ENCODE data around the gene CLDN7. TPM values are rescaled to one million over a fixed set of nuclear protein-coding genes. Genes with fewer than 3 reads are reported as not detected.

CLDN7 gene
- total RNA-seq, 3 donors from 2014 or later (not counting 1 experiment from before 2014, with no cell fraction given), result 0.99 to 1.8 (median 1.7) TPM

GRCh38 chr17:7226721-7227710, 35.3 kb downstream of the CLDN7 start:
- peaks cover 2 to 14% of the 10 kb centered on the region in 2 donors for H3K4me1 Mint-ChIP-seq
- ATAC-seq, result no peak
- H3K27ac Mint-ChIP-seq, result no peak overlapping the region
- TF ChIP-seq, protein P1, sequence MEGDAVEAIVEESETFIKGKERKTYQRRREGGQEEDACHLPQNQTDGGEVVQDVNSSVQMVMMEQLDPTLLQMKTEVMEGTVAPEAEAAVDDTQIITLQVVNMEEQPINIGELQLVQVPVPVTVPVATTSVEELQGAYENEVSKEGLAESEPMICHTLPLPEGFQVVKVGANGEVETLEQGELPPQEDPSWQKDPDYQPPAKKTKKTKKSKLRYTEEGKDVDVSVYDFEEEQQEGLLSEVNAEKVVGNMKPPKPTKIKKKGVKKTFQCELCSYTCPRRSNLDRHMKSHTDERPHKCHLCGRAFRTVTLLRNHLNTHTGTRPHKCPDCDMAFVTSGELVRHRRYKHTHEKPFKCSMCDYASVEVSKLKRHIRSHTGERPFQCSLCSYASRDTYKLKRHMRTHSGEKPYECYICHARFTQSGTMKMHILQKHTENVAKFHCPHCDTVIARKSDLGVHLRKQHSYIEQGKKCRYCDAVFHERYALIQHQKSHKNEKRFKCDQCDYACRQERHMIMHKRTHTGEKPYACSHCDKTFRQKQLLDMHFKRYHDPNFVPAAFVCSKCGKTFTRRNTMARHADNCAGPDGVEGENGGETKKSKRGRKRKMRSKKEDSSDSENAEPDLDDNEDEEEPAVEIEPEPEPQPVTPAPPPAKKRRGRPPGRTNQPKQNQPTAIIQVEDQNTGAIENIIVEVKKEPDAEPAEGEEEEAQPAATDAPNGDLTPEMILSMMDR (IDR thresholded peaks at IDR 0.05), result no peak
- no peaks in the 10 kb centered on the region for H3K36me3 Mint-ChIP-seq
- no peaks in the 10 kb centered on the region for H3K27me3 ChIP-seq (ENCODE audit: control insufficient read depth, insufficient read depth, low read length)
- no peaks in the 10 kb centered on the region for H3K9me3 Mint-ChIP-seq
- H3K36me3 ChIP-seq (ENCODE audit: control insufficient read depth, insufficient read depth, low read length), result peaks cover 74% of the 10 kb centered on the region
- H3K4me3 ChIP-seq (ENCODE audit: low read length), result no peak overlapping the region
- intact Hi-C loops (cut with micrococcal nuclease), result no loop called here
- H3K9me3 ChIP-seq (ENCODE audit: control insufficient read depth, insufficient read depth, low read length), result no peaks in the 10 kb centered on the region
- peaks cover 4% of the 10 kb centered on the region for H3K4me1 ChIP-seq (ENCODE audit: control insufficient read depth, insufficient read depth, low read length)
- no peak overlapping the region for H3K4me3 Mint-ChIP-seq
- H3K27me3 Mint-ChIP-seq (ENCODE audit: low read depth in 2 of 2), result no peaks in the 10 kb centered on the region
- 97% methylated on average over 31 of the region's 31 CpGs for WGBS (ENCODE audit: insufficient coverage)
- DNase-seq, result no peak
- no peak overlapping the region for H3K27ac ChIP-seq (ENCODE audit: low read length)

- Mint-ChIP-seq H3K27ac (no peak overlapping the region), H3K27me3 (ENCODE audit: low read depth in 2 of 2) (no peaks in the 10 kb centered on the region), H3K9me3 (no peaks in the 10 kb centered on the region), H3K4me3 (no peak overlapping the region), H3K4me1 (peaks cover 4 to 15% of the 10 kb centered on the region in 2 donors), H3K36me3 (no peaks in the 10 kb centered on the region)
- Histone ChIP-seq H3K27me3 (ENCODE audit: control insufficient read depth, insufficient read depth, low read length) (no peaks in the 10 kb centered on the region), H3K4me1 (ENCODE audit: control insufficient read depth, insufficient read depth, low read length) (peaks cover 5% of the 10 kb centered on the region), H3K36me3 (ENCODE audit: control insufficient read depth, insufficient read depth, low read length) (peaks cover 75% of the 10 kb centered on the region), H3K9me3 (ENCODE audit: control insufficient read depth, insufficient read depth, low read length) (no peaks in the 10 kb centered on the region), H3K27ac (ENCODE audit: low read length) (no peak overlapping the region), H3K4me3 (ENCODE audit: low read length) (no peak overlapping the region)
- WGBS (ENCODE audit: insufficient coverage), result 97% methylated on average over 18 of the region's 21 CpGs
- TF ChIP-seq, protein P1 (IDR thresholded peaks at IDR 0.05), result no peak
- ATAC-seq (no peak), DNase-seq (no peak)
- intact Hi-C loops (cut with micrococcal nuclease), result no loop called here
Measured at GRCh38 chr17:7225711-7226331, 36.5 kb downstream of the CLDN7 start.

DNA sequence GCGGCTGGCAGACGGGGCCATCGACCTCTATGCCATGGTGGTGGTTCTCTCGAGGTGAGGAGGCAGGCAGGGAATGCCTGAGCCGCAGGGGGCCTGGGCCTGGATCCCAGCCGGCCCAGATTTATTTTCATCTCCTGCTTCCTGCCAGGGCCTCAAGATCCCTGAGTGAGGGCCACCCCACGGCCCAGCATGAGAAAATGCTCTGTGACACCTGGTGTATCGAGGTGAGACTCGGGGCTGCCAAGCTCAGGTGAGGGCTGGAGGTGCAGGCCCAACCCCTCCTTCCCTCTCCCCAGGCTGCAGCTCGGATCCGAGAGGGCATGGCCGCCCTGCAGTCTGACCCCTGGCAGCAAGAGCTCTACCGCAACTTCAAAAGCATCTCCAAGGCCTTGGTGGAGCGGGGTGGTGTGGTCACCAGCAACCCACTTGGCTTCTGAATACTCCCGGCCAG, 37.6 kb downstream of the CLDN7 start:
- Histone ChIP-seq H3K9me3 (ENCODE audit: control insufficient read depth, insufficient read depth, low read length) (no peaks in the 10 kb centered on the region), H3K4me3 (ENCODE audit: low read length) (no peak overlapping the region), H3K27ac (ENCODE audit: low read length) (no peak overlapping the region), H3K4me1 (ENCODE audit: control insufficient read depth, insufficient read depth, low read length) (peaks cover 13% of the 10 kb centered on the region), H3K36me3 (ENCODE audit: control insufficient read depth, insufficient read depth, low read length) (peaks cover 69% of the 10 kb centered on the region), H3K27me3 (ENCODE audit: control insufficient read depth, insufficient read depth, low read length) (no peaks in the 10 kb centered on the region)
- intact Hi-C loops (cut with micrococcal nuclease), result no loop called here
- H3K4me3 Mint-ChIP-seq, result no peak overlapping the region
- TF ChIP-seq, protein P1 (IDR thresholded peaks at IDR 0.05), result no peak
- H3K27ac Mint-ChIP-seq, result no peak overlapping the region
- DNase-seq (no peak), ATAC-seq (no peak)
- H3K36me3 Mint-ChIP-seq, result no peaks in the 10 kb centered on the region
- WGBS (ENCODE audit: insufficient coverage), result 93% methylated on average over 15 of the region's 15 CpGs
- no peaks in the 10 kb centered on the region for H3K27me3 Mint-ChIP-seq (ENCODE audit: low read depth in 2 of 2)
- no peaks in the 10 kb centered on the region for H3K9me3 Mint-ChIP-seq
- peaks cover 14 to 18% of the 10 kb centered on the region in 2 donors for H3K4me1 Mint-ChIP-seq

All from natural killer cell (primary cell).